GM11168 (cell line): ENCODE data around the gene CRABP2.

Experiments used
- in situ Hi-C: fragments of 300-500 bp; cut with MboI; formaldehyde crosslinking; loops from one replicate; pipeline ENCODE4 v1.12.0; 2022; ENCODE audit warnings: low sequenced_read_pairs; ENCODE audit not compliant: unreplicated experiment

CRABP2 gene

DNA sequence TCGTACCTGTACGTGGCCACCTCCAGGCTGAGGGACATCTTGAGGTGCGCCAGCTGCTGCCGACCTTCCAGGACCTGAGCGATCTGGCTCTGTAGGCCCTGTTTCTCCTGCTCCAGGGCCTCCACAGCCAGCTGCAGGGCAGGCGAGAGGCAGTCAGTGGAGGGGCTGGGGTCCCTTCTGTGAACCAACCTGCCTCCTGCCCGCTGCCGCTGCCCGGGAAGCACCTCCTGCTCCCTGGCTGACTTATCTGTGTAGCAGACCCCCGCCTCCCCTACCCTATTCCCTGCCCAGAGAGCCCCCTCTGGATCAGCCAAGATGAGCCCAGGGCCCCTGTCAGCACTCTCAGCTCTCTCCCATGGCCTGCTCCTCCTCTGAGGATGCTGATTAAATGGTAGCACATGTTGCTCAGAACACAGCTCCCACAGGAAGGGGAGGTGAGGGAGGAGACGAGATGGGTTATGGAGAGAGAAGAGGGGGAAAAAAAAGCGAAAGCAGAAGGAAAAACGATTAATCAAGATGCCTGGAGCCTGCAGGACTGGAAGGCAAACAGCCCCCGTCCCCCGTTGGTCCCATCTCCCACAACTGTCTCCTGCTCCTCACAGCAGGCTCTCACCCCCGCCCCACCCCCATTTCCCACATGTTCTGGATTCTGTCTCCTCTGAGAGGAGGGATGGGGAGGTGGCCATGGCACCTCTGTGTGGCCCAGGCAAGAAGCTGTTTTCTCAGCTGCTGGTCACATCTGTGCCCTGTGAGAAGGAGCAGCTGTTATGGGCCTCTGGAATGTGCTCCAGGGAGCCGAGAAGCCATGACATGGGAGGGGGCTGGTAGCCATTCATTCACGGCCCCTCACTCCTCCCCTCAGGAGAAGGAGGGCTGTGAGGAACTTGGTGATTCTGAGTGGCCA is 29.9 kb downstream of the CRABP2 start:
- in situ Hi-C loops: no loop called here

DNA sequence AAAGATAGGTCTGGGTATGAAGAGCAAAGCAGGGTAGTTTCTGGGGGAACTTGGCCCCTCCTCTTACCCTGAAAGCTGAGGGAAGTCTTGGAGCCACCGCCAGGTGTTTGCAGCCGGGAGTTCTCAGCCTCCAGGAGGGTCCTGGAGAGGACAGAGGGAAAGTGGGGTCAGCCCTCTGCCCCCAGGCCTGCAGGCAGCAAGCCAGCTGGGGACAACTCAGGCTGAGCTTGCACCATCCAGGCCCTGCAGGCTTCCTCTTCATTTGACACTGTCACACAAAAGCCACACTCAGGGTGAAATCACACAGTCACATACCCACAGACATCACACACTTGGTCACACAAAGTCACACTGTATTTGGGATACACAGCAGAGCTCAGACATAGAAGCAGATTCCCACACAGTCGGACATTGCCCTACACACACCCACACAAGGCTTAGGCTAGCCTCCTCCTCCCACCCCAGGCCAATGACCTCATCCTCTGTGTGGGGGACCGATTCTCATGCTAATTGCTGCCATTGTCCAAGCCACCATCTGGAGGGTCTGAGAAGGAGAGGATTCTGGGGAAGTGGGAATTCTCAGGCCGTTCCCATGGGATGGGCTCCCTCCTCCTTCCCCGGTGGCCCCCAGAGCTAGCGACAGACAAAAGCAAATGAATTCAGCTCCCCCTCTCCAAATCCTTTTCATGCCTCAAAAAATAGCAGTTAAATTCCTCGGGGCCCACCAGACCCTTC is 31.8 kb downstream of the CRABP2 start:
- in situ Hi-C loops: no loop called here

GRCh38 chr1:156671804-156672203 is 33.6 kb downstream of the CRABP2 start:
- in situ Hi-C loops: no loop called here

GRCh38 chr1:156670791-156671190 is 34.6 kb downstream of the CRABP2 start:
- in situ Hi-C loops: no loop called here

- in situ Hi-C loops: no loop called here
These were observed 35.0 kb downstream of the CRABP2 start for GRCh38 chr1:156670359-156670758.

DNA sequence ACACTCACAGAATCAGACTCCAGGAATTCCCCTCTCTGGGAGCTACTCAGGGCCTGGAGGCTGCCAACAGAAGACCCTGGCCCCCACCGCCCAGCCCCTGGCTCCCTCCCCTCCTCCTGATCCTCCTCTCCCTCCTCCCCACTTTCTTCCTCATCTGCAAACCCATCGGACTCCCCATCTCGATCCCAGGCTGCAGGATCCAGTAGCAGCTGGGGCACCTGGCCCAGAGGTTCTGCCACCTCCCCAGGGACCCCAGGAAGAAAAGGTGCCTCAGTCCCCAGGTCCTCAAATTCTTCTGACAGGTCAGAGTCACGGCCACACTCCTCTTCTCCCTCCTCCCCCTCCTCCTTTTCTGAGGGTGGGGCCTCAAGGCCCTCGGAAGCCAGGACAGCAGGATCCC is 35.6 kb downstream of the CRABP2 start:
- in situ Hi-C loops: no loop called here

- in situ Hi-C loops: no loop called here
These were observed 36.4 kb downstream of the CRABP2 start for GRCh38 chr1:156668801-156669637.

DNA sequence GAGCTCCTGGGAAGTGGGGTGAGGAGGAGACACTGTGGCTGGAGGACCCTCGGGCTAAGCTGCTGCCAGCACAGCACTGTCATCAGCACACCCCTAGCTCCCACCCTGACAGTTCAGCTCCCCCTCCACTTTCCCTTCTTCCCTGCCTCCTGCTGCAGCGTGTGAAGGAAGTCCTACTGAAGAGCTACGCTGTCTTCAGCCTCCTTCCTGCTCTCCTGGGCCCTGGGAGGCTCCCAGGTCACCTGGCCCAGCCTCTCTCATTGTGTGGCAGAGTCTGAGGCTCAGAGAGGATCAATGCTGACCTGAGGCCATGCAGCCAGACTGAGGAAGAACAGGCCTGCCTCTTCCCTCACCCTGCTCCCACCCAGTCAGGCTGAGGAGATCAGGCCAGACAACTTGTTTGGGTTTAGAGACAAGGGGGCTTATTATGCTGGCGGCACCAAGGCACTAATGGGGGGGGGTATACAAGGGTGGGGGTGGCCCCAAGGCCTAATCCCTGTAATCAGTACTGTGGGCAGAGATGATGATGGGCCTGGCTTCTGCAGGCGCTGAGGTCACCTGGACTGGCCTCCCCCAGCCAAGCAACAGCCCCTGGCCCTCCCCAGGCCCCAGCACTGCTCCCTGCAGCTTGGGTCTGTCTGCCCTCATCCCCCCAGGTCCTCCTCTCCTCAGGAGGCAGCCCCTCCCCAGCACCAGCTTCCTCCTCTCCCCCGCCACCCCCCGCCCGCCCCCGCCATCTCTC is 37.2 kb downstream of the CRABP2 start:
- in situ Hi-C loops: no loop called here

DNA sequence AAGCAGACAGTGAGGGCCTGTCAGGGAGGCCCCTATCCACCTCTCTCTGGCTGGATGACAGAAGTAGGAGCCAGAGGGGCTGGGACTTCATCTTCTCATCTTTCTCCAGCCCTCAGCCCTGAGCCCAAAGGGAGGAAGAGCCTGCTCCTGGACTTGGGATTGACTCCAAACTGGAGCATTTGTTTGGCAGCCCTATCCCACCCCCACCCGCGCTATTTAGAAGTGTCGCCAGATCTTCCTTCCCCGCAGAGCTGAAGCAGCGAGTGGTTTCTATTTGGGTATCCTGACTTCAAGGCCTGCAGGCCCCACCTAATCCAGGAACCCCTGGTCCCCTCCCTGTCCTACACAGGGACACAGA is 37.8 kb downstream of the CRABP2 start:
- in situ Hi-C loops: no loop called here

DNA sequence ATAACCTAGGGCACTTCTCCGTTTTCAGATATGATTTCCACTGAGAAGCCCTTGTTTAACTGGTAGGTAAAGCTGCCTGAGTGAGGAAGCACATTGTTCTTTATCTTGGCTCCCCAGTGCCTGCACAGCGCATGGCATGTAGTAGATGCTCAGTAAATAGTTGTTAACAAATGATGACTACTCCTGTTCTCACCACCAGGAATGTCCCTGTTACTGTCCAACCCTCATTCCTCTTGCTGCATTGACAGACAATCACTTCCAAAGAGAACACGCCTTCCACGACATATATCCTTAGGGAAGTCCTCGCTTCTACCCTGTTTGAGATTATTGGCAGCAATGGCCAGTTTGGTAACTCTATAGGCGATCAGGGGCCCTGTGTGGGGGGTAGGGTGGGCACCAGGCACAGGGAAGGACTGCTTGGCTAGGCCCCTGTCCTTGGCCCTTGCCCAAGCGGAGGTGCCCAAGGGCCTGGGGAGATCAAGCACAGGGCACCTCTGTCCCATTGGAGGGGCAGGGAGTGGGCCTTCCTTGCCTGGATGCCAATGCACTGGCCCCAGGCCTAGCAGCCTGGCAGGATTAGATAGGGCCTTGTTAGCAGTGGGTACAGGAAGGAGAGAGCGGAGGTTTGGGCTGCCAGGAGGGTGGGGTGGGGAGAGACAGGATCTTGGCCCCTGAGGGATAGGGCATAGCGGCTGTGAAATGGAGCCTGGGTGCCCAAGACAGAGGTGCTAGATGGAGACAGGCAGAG is 38.3 kb downstream of the CRABP2 start:
- in situ Hi-C loops: no loop called here

GRCh38 chr1:156665539-156665938 is 39.8 kb downstream of the CRABP2 start:
- in situ Hi-C loops: no loop called here

- in situ Hi-C loops: no loop called here
These were observed 40.5 kb downstream of the CRABP2 start for GRCh38 chr1:156664767-156665411.

DNA sequence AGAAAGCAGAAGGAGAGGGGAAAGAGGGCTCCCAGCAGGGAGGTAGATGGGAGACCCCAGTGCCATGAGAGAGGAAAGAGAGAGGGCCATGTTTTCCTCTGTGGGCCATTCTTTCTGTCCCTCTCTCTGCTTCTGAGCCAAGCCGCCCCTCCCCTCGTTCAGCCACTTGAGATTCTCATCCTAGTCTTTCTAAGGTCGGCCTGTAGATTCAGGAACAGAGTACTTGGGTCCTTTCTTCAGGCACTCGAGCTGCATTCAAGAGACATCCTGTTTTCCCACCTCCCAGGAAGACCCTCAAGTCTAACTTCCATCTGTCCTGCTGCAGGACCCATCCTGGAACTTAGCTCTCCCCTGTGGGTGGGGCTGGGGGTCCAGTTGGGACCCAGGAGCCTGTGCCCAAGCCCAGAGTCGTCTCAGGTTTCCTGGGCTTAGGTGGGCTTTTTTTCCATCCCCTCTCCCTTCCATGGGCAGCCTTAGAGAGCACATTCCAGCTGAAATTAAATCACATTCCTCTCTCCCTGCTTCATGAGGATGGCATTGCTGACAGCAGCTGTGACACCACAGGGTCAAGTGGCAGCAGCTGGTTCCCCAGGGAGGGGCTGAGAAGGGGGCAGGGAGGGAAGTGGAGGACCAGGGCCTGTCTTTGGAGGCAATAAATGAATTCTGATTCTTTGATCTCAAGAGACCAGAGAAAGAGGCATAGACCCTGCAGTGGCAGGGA is 41.2 kb downstream of the CRABP2 start:
- in situ Hi-C loops: no loop called here

GRCh38 chr1:156663178-156663577 is 42.2 kb downstream of the CRABP2 start:
- in situ Hi-C loops: no loop called here

DNA sequence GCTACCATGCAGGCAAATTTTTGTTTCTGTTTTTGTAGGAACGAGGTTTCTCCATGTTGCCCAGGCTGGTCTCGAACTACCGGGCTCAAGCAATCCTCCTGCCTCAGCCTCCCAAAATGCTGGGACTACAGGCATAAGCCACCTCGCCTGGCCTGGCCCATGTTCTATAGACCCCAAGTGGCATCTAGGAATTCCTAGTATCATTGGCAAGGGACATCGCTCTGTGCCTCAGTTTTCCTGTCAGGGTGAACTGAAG is 42.7 kb downstream of the CRABP2 start:
- in situ Hi-C loops: no loop called here

GRCh38 chr1:156662005-156662799 is 43.2 kb downstream of the CRABP2 start:
- in situ Hi-C loops: no loop called here

- in situ Hi-C loops: no loop called here
These were observed 44.7 kb downstream of the CRABP2 start for GRCh38 chr1:156660752-156661112.
